ENCODE measurements around the gene JARID2. TPM values are rescaled to one million over a fixed set of nuclear protein-coding genes. Genes with fewer than 3 reads are reported as not detected.

JARID2 gene
- total RNA-seq, 2 donors from 2014 or later = 10.0 to 11.2 TPM

- no peak for DNase-seq
- ATAC-seq = no peak
- intact Hi-C loops (cut with DNase I, micrococcal nuclease) = no loop called here
Measured at GRCh38 chr6:15398633-15399275, 152.9 kb downstream of the JARID2 start.

- peak; percentile 55 to 67 for DNase-seq
- intact Hi-C loops (cut with DNase I, micrococcal nuclease) = no loop called here
- peak; percentile 38 for ATAC-seq
Measured at GRCh38 chr6:15399641-15400470, 154.0 kb downstream of the JARID2 start.

- DNase-seq (peak; percentile 55 to 59), ATAC-seq (peak; percentile 66)
- intact Hi-C loops (cut with DNase I, micrococcal nuclease) = no loop called here
Measured at GRCh38 chr6:15400572-15401004, 154.7 kb downstream of the JARID2 start.

GRCh38 chr6:15401120-15401519, 155.3 kb downstream of the JARID2 start:
- no peak for DNase-seq
- ATAC-seq = no peak

GRCh38 chr6:15401769-15402250, 155.9 kb downstream of the JARID2 start:
- ATAC-seq (peak; percentile 87), DNase-seq (no peak)
- intact Hi-C loops (cut with DNase I, micrococcal nuclease) = no loop called here

More at GRCh38 chr6:15401120-15401519, 155.3 kb downstream of the JARID2 start:
- intact Hi-C loops (cut with DNase I, micrococcal nuclease) = no loop called here

GRCh38 chr6:15402406-15403045, 156.7 kb downstream of the JARID2 start:
- ATAC-seq (no peak), DNase-seq (no peak)
- intact Hi-C loops (cut with DNase I, micrococcal nuclease) = no loop called here

GRCh38 chr6:15403094-15403755, 157.4 kb downstream of the JARID2 start:
- DNase-seq (no peak), ATAC-seq (no peak)
- intact Hi-C loops (cut with DNase I, micrococcal nuclease) = no loop called here

GRCh38 chr6:15404685-15404980, 158.8 kb downstream of the JARID2 start:
- intact Hi-C loops (cut with DNase I, micrococcal nuclease) = no loop called here
- DNase-seq = no peak

GRCh38 chr6:15405129-15406068, 159.5 kb downstream of the JARID2 start:
- no peak for DNase-seq
- ATAC-seq = no peak
- intact Hi-C loops (cut with DNase I, micrococcal nuclease) = no loop called here

More at GRCh38 chr6:15404685-15404980, 158.8 kb downstream of the JARID2 start:
- no peak for ATAC-seq

- ATAC-seq = no peak
- intact Hi-C loops (cut with DNase I, micrococcal nuclease) = no loop called here
- no peak for DNase-seq
Measured at GRCh38 chr6:15406452-15406851, 160.6 kb downstream of the JARID2 start.

GRCh38 chr6:15408008-15408407, 162.1 kb downstream of the JARID2 start:
- ATAC-seq (no peak), DNase-seq (no peak)
- intact Hi-C loops (cut with DNase I, micrococcal nuclease) = no loop called here

GRCh38 chr6:15408758-15409157, 162.9 kb downstream of the JARID2 start:
- no peak for ATAC-seq
- intact Hi-C loops (cut with DNase I, micrococcal nuclease) = no loop called here

GRCh38 chr6:15409301-15410125, 163.6 kb downstream of the JARID2 start:
- intact Hi-C loops (cut with DNase I, micrococcal nuclease) = no loop called here
- DNase-seq = no peak
- ATAC-seq = peak; percentile 55

More at GRCh38 chr6:15408758-15409157, 162.9 kb downstream of the JARID2 start:
- DNase-seq = no peak

- no peak for ATAC-seq
- intact Hi-C loops (cut with DNase I, micrococcal nuclease) = no loop called here
- DNase-seq = no peak
Measured at GRCh38 chr6:15410126-15410391, 164.2 kb downstream of the JARID2 start.

GRCh38 chr6:15410752-15411151, 164.9 kb downstream of the JARID2 start:
- ATAC-seq (no peak), DNase-seq (no peak)
- intact Hi-C loops (cut with DNase I, micrococcal nuclease) = no loop called here

GRCh38 chr6:15411766-15412165, 165.9 kb downstream of the JARID2 start:
- ATAC-seq = no peak
- no peak for DNase-seq
- intact Hi-C loops (cut with DNase I, micrococcal nuclease) = no loop called here

GRCh38 chr6:15412767-15413166, 166.9 kb downstream of the JARID2 start:
- ATAC-seq (no peak), DNase-seq (no peak)
- intact Hi-C loops (cut with DNase I, micrococcal nuclease) = no loop called here

All from left colon (tissue), 2 donors.